Measurements from ENCODE around the gene MSANTD7. TPM values are rescaled to one million over a fixed set of nuclear protein-coding genes. Genes with fewer than 3 reads are reported as not detected.
A peak's percentile ranks its signal among the peaks of the same experiment; 100 is the strongest.

MSANTD7 gene
- total RNA-seq, 1 experiment from 2014 or later: 23.1 TPM

DNA sequence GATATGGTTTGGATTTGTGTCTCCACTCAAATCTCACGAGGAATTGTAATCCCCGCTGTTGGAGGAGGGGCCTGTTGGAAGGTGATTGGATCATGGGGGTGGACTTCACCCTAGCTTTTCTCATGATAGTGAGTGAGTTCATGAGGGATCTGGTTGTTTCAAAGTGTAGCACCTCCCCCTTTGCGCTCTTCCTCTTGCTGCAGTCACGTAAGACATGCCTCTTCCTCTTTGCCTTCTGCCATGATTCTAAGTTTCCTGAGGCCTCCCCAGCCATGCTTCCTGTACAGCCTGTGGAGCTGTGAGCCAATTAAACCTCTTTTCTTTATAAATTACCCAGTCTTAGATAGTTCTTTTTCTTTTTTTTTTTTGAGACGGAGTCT is 17.3 kb upstream of the MSANTD7 start:
- Histone ChIP-seq H3K14ac (ENCODE audit: insufficient read depth, low read length) (no peak overlapping the region), H3K4me1 (ENCODE audit: insufficient read depth, low read length) (no peaks in the 10 kb centered on the region), H3K56ac (ENCODE audit: insufficient read length, low read depth, low read length) (no peak overlapping the region), H3K27me3 (ENCODE audit: insufficient read depth, low read length) (no peaks in the 10 kb centered on the region), H2BK15ac (ENCODE audit: low read depth, low read length) (no peak overlapping the region), H4K8ac (replicated peaks; ENCODE audit: insufficient read length, low read depth, low read length) (no peak overlapping the region), H3K18ac (ENCODE audit: insufficient read length, low read depth, low read length) (no peak overlapping the region), H3K9me3 (ENCODE audit: control insufficient read depth, low read depth, low read length) (no peaks in the 10 kb centered on the region), H2BK12ac (ENCODE audit: insufficient read length, low read depth, low read length) (no peak overlapping the region), H4K20me1 (ENCODE audit: control insufficient read depth, insufficient read depth, insufficient read length) (no peaks in the 10 kb centered on the region), H3K27ac (ENCODE audit: insufficient read length, low read depth, low read length) (no peak overlapping the region), H2AFZ (ENCODE audit: low read length) (peak overlapping the region; percentile 56), H4K5ac (ENCODE audit: insufficient read length, low read depth, low read length) (no peak overlapping the region), H3K23me2 (ENCODE audit: insufficient read length, low read depth, low read length, poor library complexity, severe bottlenecking) (no peaks in the 10 kb centered on the region), H3K23ac (ENCODE audit: insufficient read length, low read depth, low read length) (no peak overlapping the region), H2BK20ac (ENCODE audit: low read depth, low read length, poor library complexity, severe bottlenecking) (no peak overlapping the region), H3K9ac (ENCODE audit: extremely low read depth, insufficient read length, low read length) (no peak overlapping the region), H3T11ph (ENCODE audit: low read length) (no peak overlapping the region), H2BK5ac (ENCODE audit: insufficient read length, low read length) (no peak overlapping the region), H3K79me1 (ENCODE audit: insufficient read depth, low read depth, low read length, poor library complexity, severe bottlenecking) (no peaks in the 10 kb centered on the region), H3K4me2 (ENCODE audit: insufficient read depth, insufficient read length, low read length) (no peak overlapping the region), H2BK120ac (ENCODE audit: low read depth, low read length, poor library complexity, severe bottlenecking) (no peak overlapping the region), H3K4ac (ENCODE audit: low read depth, low read length) (no peak overlapping the region), H2AK5ac (ENCODE audit: insufficient read length, low read length) (no peak overlapping the region), H4K91ac (ENCODE audit: insufficient read length, low read depth, low read length) (no peak overlapping the region), H3K79me2 (ENCODE audit: insufficient read depth, low read length) (no peaks in the 10 kb centered on the region)
- Mint-ChIP-seq H3K27me3 (ENCODE audit: low read depth) (peaks cover 3% of the 10 kb centered on the region), H3K4me3 (no peak overlapping the region), H3K4me1 (peaks cover 16 to 24% of the 10 kb centered on the region in 2 experiments), H3K9me3 (no peaks in the 10 kb centered on the region), H3K36me3 (ENCODE audit: insufficient read depth in 1 of 3, low read depth in 3 of 3) (no peaks in the 10 kb centered on the region), H3K27ac (peak overlapping the region in 2 of 3 experiments; percentile 17 to 26; a peak in 1 of 7 replicates)
- WGBS (ENCODE audit: extremely low coverage, insufficient read length, low lambda C conversion rate): no CpG with 5 or more reads among the region's 5 CpGs
- no peak for DNase-seq
- TF ChIP-seq, protein P1, sequence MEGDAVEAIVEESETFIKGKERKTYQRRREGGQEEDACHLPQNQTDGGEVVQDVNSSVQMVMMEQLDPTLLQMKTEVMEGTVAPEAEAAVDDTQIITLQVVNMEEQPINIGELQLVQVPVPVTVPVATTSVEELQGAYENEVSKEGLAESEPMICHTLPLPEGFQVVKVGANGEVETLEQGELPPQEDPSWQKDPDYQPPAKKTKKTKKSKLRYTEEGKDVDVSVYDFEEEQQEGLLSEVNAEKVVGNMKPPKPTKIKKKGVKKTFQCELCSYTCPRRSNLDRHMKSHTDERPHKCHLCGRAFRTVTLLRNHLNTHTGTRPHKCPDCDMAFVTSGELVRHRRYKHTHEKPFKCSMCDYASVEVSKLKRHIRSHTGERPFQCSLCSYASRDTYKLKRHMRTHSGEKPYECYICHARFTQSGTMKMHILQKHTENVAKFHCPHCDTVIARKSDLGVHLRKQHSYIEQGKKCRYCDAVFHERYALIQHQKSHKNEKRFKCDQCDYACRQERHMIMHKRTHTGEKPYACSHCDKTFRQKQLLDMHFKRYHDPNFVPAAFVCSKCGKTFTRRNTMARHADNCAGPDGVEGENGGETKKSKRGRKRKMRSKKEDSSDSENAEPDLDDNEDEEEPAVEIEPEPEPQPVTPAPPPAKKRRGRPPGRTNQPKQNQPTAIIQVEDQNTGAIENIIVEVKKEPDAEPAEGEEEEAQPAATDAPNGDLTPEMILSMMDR (conservative IDR thresholded peaks at IDR 0.05): no peak
